ENCODE measurements around the gene RAB27B. TPM values are rescaled to one million over a fixed set of nuclear protein-coding genes. Genes with fewer than 3 reads are reported as not detected.

The RAB27B gene
- total and polyA plus RNA-seq, 2 donors (not counting 1 experiment from before 2014, with no cell fraction given), result 0.01 to 0.07 TPM

DNA sequence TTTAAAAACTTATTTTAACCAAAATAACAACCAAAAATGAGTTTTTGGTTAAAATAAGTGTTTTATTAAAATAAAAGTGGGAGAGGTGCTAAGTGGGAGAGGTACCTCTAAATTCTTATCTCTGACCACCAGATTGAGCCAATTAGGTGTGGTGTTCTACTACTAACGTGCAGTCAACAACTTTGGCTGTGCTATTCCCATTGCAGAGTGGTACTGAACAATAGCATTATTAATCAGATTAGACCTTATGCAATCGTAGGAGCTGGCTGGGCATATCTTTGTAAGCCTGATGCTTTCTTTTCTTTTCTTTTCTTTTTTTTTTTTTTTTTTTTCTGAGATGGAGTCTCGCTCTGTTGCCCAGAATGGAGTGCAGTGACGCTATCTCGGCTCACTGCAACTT, 38.9 kb downstream of the RAB27B start:
- Histone ChIP-seq H3K27ac (ENCODE audit: low read length in 2 of 2) (no peak overlapping the region), H3K9me3 (ENCODE audit: control extremely low read depth in 1 of 3, control insufficient read depth in 2 of 3, insufficient read depth in 1 of 3, low read length in 2 of 3) (no peaks in the 10 kb centered on the region), H3K4me3 (ENCODE audit: control extremely low read depth in 1 of 5, extremely low read depth in 1 of 5, insufficient read depth in 1 of 5, low read depth in 2 of 5, low read length in 4 of 5) (no peak overlapping the region), H3K9ac (ENCODE audit: low read length) (no peak overlapping the region), H3K36me3 (replicated peaks in 1 of 2; ENCODE audit: control extremely low read depth in 1 of 2, control insufficient read depth in 1 of 2, extremely low read depth in 1 of 2, insufficient read depth in 2 of 2, low read length in 1 of 2) (no peaks in the 10 kb centered on the region), H4K20me1 (ENCODE audit: control insufficient read depth, insufficient read depth, low read length, poor library complexity, severe bottlenecking) (no peaks in the 10 kb centered on the region), H3K79me2 (ENCODE audit: control insufficient read depth, insufficient read depth, low read length) (no peaks in the 10 kb centered on the region), H2AFZ (ENCODE audit: insufficient read depth, low read depth, low read length, poor library complexity, severe bottlenecking) (no peak overlapping the region), H3K27me3 (replicated peaks in 1 of 4; ENCODE audit: control extremely low read depth in 1 of 4, control insufficient read depth in 3 of 4, insufficient read depth in 4 of 4, low read length in 3 of 4) (no peaks in the 10 kb centered on the region), H3K4me1 (ENCODE audit: control insufficient read depth in 2 of 2, insufficient read depth in 2 of 2, low read length in 2 of 2) (no peaks in the 10 kb centered on the region), H3K4me2 (replicated peaks; ENCODE audit: low read depth, low read length, poor library complexity, severe bottlenecking) (no peak overlapping the region)
- POLR2A ChIA-PET, result no interaction called here
- TF ChIP-seq, protein P1, sequence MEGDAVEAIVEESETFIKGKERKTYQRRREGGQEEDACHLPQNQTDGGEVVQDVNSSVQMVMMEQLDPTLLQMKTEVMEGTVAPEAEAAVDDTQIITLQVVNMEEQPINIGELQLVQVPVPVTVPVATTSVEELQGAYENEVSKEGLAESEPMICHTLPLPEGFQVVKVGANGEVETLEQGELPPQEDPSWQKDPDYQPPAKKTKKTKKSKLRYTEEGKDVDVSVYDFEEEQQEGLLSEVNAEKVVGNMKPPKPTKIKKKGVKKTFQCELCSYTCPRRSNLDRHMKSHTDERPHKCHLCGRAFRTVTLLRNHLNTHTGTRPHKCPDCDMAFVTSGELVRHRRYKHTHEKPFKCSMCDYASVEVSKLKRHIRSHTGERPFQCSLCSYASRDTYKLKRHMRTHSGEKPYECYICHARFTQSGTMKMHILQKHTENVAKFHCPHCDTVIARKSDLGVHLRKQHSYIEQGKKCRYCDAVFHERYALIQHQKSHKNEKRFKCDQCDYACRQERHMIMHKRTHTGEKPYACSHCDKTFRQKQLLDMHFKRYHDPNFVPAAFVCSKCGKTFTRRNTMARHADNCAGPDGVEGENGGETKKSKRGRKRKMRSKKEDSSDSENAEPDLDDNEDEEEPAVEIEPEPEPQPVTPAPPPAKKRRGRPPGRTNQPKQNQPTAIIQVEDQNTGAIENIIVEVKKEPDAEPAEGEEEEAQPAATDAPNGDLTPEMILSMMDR (IDR thresholded peaks at IDR 0.05), result no peak
- no peak for TF ChIP-seq EZH2 (IDR thresholded peaks at IDR 0.05; ENCODE audit: borderline replicate concordance, insufficient read depth, low read depth, low read length, poor library complexity, severe bottlenecking)
- Mint-ChIP-seq H3K4me3 (no peak overlapping the region), H3K9me3 (ENCODE audit: insufficient read depth) (no peaks in the 10 kb centered on the region), H3K4me1 (no peaks in the 10 kb centered on the region), H3K27ac (no peak overlapping the region), H3K27me3 (no peaks in the 10 kb centered on the region)
- ATAC-seq (ENCODE audit: low read depth), result no peak
- CTCF ChIA-PET, result no interaction called here
- intact Hi-C loops (cut with micrococcal nuclease), result no loop called here
- no peak for DNase-seq
- WGBS (ENCODE audit: insufficient coverage), result 93% methylated on average over 3 of the region's 5 CpGs

DNA sequence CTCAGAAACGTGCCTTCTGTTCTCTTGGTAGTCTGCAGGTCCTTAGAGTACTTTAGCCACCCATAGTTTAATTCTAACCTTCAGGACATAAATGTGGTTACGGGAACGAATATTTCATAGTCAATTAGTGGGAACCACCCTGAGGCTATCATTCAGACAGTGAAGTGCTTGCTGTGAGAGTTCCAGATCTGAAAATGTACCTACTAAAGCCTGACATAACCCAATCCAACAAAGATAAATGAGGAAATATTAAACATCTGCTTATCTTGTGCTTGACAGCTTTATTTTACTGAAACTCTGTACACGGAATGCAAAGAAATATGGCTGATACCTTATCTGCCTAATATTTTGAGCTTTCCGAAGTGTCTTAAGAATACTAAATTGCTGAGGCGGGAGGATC, 43.0 kb downstream of the RAB27B start:
- no peaks in the 10 kb centered on the region for H3K4me1 Mint-ChIP-seq
- POLR2A ChIA-PET, result no interaction called here

More for the DNA sequence above, 43.0 kb downstream of the RAB27B start:
- Mint-ChIP-seq H3K9me3 (ENCODE audit: insufficient read depth) (no peaks in the 10 kb centered on the region), H3K4me3 (no peak overlapping the region), H3K27me3 (no peaks in the 10 kb centered on the region), H3K27ac (no peak overlapping the region)
- no peaks in the 10 kb centered on the region for H3K79me2 ChIP-seq (ENCODE audit: control insufficient read depth, insufficient read depth, low read length)
- CTCF ChIA-PET, result interaction anchor here (1.0 kb wide), 1 partner anchor 12 kb away, joined by 3 read pairs; no protein-coding TSS in a partner anchor
- H3K4me1 ChIP-seq (ENCODE audit: control insufficient read depth in 2 of 2, insufficient read depth in 2 of 2, low read length in 2 of 2), result no peaks in the 10 kb centered on the region
- H3K36me3 ChIP-seq (replicated peaks in 1 of 2; ENCODE audit: control extremely low read depth in 1 of 2, control insufficient read depth in 1 of 2, extremely low read depth in 1 of 2, insufficient read depth in 2 of 2, low read length in 1 of 2), result no peaks in the 10 kb centered on the region
- H3K9me3 ChIP-seq (ENCODE audit: control extremely low read depth in 1 of 3, control insufficient read depth in 2 of 3, insufficient read depth in 1 of 3, low read length in 2 of 3), result no peaks in the 10 kb centered on the region
- no peak overlapping the region for H2AFZ ChIP-seq (ENCODE audit: insufficient read depth, low read depth, low read length, poor library complexity, severe bottlenecking)
- H3K4me3 ChIP-seq (ENCODE audit: control extremely low read depth in 1 of 5, extremely low read depth in 1 of 5, insufficient read depth in 1 of 5, low read depth in 2 of 5, low read length in 4 of 5), result no peak overlapping the region
- 94% methylated on average over 3 of the region's 6 CpGs for WGBS (ENCODE audit: insufficient coverage)
- no peak overlapping the region for H3K4me2 ChIP-seq (replicated peaks; ENCODE audit: low read depth, low read length, poor library complexity, severe bottlenecking)
- DNase-seq (no peak), ATAC-seq (ENCODE audit: low read depth) (no peak)
- TF ChIP-seq, protein P1 (IDR thresholded peaks at IDR 0.05), result no peak
- no peak for TF ChIP-seq EZH2 (IDR thresholded peaks at IDR 0.05; ENCODE audit: borderline replicate concordance, insufficient read depth, low read depth, low read length, poor library complexity, severe bottlenecking)
- H4K20me1 ChIP-seq (ENCODE audit: control insufficient read depth, insufficient read depth, low read length, poor library complexity, severe bottlenecking), result no peaks in the 10 kb centered on the region
- intact Hi-C loops (cut with micrococcal nuclease), result no loop called here
- no peaks in the 10 kb centered on the region for H3K27me3 ChIP-seq (replicated peaks in 1 of 4; ENCODE audit: control extremely low read depth in 1 of 4, control insufficient read depth in 3 of 4, insufficient read depth in 4 of 4, low read length in 3 of 4)
- no peak overlapping the region for H3K27ac ChIP-seq (ENCODE audit: low read length in 2 of 2)
- no peak overlapping the region for H3K9ac ChIP-seq (ENCODE audit: low read length)
